Activated naive CD4-positive, alpha-beta T cell treated with anti-CD3 and anti-CD28 coated beads, Interleukin-2, amount 50 U/mL, for 72 hours (primary cell): ENCODE data around the gene EDARADD. TPM values are rescaled to one million over a fixed set of nuclear protein-coding genes. Genes with fewer than 3 reads are reported as not detected.
"Not testable (repeated sequence)": the region's sequence is repeated elsewhere in the genome, so short reads cannot be mapped to it uniquely, and the experiment has no call there.

Experiments
- ATAC-seq, 2 donors: fragments of 150-1000 bp; cut with Tn5 transposase; 2 replicates each; pipeline ENCODE4 v1.10.0; 2021; ENCODE audit warnings: mild to moderate bottlenecking in 2 of 2, moderate library complexity in 2 of 2
- DNase-seq, 2 donors: peaks; one replicate each; pipeline ENCODE4 v3.0.0; 2021 to 2022; ENCODE audit warnings: low spot score in 2 of 2
- H3K27ac Mint-ChIP-seq, 2 donors: one replicate each; pipeline ENCODE4 v1.8.0; 2022; ENCODE audit warnings: mild to moderate bottlenecking in 2 of 2, mixed read lengths in 2 of 2
- H3K36me3 Mint-ChIP-seq, 2 donors: one replicate each; pipeline ENCODE4 v1.8.0; 2022; ENCODE audit warnings: mixed read lengths in 2 of 2
- H3K9me3 Mint-ChIP-seq, 2 donors: one replicate each; pipeline ENCODE4 v1.8.0; 2022; ENCODE audit warnings: mixed read lengths in 2 of 2
- total RNA-seq, 2 donors: library from RNA; stranded (reverse); gene quantifications; one replicate each; pipeline ENCODE4 v1.2.3, GENCODE V29; 2022

The EDARADD gene
- total RNA-seq, 2 donors from 2014 or later = 0.60 to 1.6 TPM

DNA sequence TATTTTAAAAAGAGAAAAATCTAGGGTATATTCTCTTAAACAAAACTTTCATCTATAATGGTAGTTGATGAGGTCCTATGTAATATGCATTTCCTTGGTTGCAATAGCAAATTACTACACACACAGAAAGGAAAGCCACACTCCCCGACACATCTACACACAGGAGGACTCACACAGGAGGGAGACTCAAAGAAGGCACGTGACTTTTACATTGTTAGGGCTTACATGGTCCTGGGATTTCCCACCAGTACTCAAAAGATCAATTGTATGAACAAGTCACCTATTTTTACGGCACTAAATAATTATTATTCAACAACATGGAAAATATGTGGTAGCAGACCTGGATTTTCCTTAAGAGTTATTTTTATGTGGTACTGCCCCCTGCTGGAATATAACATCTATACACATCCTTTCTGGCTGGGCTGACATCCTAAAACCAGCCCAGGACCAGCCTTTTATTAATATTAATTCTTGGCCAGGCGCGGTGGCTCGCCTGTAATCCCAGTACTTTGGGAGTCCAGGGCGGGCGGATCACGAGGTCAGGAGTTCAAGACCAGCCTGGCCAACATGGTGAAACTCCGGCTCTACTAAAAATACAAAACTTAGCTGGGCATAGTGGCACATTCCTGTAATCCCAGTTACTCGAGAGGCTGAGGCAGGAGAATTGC, 95.8 kb downstream of the EDARADD start:
- ATAC-seq (peak; percentile 51 to 56), DNase-seq (no peak)
- Mint-ChIP-seq H3K36me3 (no peaks in the 10 kb centered on the region), H3K27ac (no peak overlapping the region), H3K9me3 (no peaks in the 10 kb centered on the region)

DNA sequence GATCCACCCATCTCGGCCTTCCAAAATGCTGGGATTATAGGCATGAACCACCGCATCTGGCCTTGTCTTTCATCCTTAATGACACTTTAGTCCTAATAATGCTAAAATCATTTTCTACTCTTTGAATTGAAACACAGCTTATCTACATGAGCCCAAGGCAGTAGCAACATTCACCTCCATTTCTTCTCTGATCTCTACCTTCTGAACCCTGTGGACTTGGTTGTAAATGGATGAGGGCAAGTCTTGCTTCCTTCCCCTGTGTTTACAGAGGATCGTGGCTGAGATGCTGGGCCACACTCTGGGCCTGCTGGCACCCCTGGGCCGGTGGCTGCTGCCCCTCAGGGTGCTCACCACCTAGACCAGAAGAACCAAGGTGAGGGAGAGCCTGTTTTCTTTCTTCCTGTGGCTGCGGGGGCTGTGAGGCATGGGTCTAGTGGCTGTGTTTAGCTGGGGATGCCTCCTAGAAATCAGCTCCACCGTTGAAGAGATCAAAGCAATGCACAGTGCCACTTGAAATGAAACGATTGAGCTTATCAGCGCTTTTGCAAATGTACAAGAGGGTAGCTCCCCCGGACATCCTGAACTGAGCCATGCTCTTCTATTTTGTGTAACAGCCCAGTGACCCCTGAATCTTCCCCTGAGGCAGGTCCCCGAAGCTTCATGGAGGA, 97.5 kb downstream of the EDARADD start:
- Mint-ChIP-seq H3K36me3 (no peaks in the 10 kb centered on the region), H3K9me3 (no peaks in the 10 kb centered on the region), H3K27ac (no peak overlapping the region)
- ATAC-seq = no peak
- no peak for DNase-seq

DNA sequence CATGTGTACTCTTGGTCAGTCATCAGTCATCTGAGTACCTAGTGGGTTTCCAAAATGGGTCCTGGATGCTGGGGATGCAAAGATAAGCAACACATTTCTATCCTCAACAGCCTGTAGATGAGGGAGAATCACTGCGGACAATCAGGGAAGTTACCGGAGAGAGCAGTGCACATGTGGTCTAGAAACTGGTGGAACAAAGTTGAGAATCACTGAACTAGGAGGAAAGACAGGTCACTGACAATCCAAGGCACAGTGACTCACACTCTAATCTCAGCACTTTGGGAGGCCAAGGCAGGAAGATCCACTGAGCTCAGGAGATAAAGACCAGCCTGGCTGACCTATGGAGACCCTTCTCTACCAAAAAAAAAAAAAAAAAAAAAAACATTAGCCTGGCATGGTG, 98.3 kb downstream of the EDARADD start:
- no peak overlapping the region for H3K27ac Mint-ChIP-seq
- DNase-seq (no peak), ATAC-seq (no peak)
- H3K9me3 Mint-ChIP-seq = no peaks in the 10 kb centered on the region
- H3K36me3 Mint-ChIP-seq = no peaks in the 10 kb centered on the region

DNA sequence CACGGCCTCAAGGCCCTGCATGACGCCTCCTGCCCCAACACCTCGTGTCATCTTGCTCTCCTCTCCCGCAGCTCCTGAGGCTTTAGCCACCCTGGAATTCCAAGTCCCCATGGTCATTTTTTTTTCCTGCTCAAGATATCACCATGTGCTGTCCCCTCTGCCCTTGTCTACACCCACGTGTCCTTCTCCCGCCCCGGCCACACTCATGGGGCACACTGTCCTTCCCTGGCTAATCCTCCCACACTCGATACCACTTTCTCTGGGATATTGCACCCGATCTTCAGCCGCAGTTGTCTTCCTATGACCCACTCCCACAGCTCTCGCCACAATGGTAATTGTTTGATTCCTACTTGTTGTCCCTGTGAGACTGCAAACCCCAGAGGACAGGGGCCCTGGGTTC, 100.0 kb downstream of the EDARADD start:
- DNase-seq (no peak), ATAC-seq (no peak)
- H3K27ac Mint-ChIP-seq = no peak overlapping the region
- no peaks in the 10 kb centered on the region for H3K36me3 Mint-ChIP-seq
- H3K9me3 Mint-ChIP-seq = no peaks in the 10 kb centered on the region

DNA sequence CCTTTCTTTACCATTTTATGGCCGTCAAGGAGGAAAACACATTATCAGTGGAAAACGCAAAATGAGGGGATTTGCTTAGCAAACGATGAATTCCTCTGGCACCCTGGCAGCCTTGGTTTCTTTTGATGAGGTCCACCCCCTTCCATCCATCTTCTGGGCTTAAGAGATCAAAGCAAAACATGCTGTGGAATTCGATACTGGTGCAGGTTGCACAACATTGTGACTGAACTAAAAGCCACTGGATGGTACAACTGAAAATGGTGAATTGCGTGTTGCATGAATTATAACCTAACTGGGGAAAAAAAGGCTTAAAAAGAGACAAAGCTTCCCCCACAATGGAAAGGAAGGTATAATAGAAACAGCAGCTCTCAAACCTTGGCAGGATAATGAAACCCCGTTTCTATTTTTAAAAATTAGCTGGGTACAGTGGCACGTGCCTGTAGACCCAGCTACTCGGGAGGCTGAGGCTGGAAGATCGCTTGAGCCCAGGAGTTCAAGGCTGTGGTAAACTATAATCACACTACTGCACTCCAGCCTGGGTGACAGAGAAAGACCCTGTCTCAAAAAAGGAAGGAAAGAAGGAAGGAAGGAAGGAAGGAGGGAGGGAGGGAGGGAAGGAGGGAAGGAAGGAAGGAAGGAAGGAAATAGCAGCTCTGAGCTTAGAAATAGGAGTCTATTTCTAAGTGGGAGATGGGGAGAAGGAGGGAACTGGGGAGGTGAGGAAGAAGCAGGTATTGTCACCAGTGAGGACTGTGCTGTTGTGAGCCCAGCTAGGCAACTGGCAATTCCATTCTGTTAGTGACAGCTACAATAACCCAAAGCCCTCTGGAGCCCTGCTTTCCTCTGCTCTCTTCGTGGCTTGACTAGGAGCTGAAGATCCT, 100.7 kb downstream of the EDARADD start:
- Mint-ChIP-seq H3K9me3 (no peaks in the 10 kb centered on the region), H3K36me3 (no peaks in the 10 kb centered on the region), H3K27ac (no peak overlapping the region)
- ATAC-seq = no peak
- no peak for DNase-seq

DNA sequence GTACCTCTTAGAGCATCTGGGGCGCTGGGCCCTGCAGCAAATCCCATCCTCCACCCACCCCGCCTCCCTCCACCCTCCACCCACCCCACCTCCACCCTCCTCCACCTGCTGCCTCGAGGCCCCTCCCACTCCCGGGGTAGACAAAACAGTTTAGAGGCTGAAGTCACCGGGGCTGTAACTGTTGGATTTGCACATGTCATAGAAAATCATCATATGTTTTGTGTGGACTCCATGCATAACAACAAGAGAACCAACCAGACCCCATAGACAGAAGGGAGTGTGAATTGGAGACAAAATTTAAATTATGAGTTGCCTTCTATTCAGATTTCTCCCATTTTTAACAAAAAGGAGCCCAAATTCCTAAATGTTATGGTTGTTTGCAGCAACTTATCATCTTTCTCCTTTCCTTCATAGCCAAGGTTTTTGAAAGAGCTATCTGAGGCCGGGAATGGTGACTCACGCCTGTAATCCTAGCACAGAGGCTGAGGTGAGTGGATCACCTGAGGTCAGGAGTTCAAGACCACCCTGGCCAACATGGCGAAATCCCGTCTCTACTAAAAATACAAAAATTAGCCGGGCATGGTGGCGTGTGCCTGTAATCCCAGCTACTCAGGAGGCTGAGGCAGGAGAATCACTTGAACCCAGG, 101.5 kb downstream of the EDARADD start:
- Mint-ChIP-seq H3K9me3 (no peaks in the 10 kb centered on the region), H3K27ac (no peak overlapping the region), H3K36me3 (no peaks in the 10 kb centered on the region)
- DNase-seq (no peak), ATAC-seq (no peak)

DNA sequence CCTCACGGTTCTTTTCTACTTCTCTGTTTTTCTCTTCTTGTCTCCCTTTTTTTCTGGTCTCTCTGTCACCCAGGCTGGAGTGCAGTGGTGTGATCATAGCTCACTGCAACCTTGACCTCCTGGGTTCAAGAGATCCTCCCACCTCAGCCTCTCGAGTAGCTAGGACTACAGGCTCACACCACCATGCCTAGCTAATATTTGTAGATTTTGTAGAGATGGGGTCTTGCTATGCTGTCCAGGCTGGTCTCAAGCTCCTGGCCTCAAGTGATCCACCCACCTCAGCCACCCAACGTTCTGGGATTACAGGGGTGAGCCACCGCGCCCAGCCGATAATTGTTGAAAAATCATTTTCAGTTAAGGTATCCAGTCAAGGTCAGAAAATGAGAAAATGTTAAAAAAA, 103.8 kb downstream of the EDARADD start:
- Mint-ChIP-seq H3K9me3 (no peaks in the 10 kb centered on the region), H3K27ac (no peak overlapping the region)
- ATAC-seq = no peak

DNA sequence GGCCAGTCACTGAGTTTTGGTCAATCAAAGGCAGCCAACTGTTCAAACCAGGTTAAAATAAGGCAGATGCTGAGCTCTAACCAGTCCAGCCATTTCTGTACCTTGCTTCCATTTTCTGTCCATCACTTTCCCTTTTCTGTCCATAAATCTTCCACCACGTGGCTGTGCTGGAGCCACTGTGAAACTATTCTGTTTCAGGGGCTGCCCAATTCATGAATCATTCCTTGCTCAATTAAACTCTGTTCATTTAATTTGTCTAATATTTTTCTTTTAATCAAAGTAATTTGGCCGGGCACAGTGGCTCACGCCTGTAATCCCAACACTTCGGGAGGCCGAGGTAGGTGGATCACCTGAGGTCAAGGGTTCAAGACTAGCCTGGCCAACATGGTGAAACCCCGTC, 107.0 kb downstream of the EDARADD start:
- Mint-ChIP-seq H3K36me3 (no peaks in the 10 kb centered on the region), H3K9me3 (no peaks in the 10 kb centered on the region), H3K27ac (no peak overlapping the region)
- DNase-seq (no peak), ATAC-seq (no peak)

More for the DNA sequence above, 103.8 kb downstream of the EDARADD start:
- no peak for DNase-seq
- H3K36me3 Mint-ChIP-seq = no peaks in the 10 kb centered on the region

DNA sequence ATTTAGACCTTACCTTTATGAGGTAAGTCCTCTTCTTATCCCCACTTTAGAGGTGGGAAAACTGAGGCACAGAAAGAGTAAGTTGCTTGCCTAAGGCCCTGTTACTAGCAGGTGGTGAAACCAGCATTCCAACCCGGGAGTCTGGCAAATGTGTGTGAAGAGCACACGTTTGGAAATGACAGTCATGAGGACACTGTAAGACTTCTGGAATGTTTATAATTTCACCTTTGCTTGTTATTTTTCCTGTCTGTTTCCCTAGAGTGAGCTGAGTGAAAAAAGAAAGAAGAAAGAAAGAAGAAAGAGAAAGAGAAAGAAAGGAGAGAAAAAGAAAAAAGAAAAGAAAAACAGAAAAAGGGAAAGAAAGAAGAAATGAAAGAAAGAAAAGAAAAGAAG, 108.5 kb downstream of the EDARADD start:
- peak overlapping the region; percentile 82 to 86 for H3K27ac Mint-ChIP-seq
- DNase-seq = no peak
- no peaks in the 10 kb centered on the region for H3K9me3 Mint-ChIP-seq
- ATAC-seq = no peak
- H3K36me3 Mint-ChIP-seq = no peaks in the 10 kb centered on the region

DNA sequence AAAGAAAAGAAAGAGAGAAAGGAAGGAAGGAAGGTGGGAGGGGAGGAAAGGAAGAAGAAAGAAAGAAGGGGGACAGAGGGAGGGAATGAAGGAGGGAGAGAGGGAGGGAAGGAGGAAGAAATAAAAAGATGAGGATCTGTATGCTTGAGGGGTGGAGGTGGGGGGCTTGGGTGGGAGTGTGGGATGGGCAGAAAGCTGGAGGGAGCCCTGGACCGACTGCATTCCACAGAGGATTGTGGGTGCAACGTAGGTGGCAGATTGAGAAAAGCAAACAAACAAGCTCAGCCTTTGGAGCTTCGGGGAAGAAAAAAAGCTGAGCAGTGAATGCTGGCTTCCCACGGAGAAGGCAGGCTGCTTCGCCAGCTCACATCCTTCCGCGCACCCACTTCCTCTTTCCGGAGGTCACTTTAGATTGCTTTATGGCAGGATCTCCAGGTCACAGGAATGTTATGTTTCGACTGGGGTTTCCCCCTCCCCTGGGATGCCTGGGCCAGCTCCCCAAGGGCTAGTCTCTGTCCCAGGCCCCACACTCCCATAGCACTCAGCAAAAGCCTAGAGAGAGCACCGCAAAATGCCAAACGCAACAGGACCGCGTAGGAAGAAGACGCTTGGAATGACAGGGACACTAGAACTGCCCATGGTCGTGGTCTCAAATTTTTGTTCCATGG, 109.0 kb downstream of the EDARADD start:
- Mint-ChIP-seq H3K36me3 (no peaks in the 10 kb centered on the region), H3K9me3 (no peaks in the 10 kb centered on the region), H3K27ac (peak overlapping the region in 1 of 2 donors; percentile 82)
- DNase-seq (no peak), ATAC-seq (peak in 1 of 2 donors; percentile 59)

DNA sequence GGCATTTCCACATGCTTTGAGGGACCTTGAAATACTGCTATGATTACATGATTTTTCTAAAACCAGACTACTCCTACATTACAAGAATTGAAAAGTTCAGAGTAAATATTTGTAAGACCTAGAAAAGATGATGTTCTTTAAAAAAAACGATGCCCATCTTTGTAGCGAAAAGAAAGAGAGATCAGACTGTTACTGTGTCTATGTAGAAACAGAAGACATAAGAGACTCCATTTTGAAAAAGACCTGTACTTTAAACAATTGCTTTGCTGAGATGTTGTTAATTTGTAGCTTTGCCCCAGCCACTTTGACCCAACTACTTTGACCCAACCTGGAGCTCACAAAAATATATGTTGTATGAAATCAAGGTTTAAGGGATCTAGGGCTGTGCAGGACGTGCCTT, 110.3 kb downstream of the EDARADD start:
- H3K36me3 Mint-ChIP-seq, H3K27ac Mint-ChIP-seq, ATAC-seq, H3K9me3 Mint-ChIP-seq, DNase-seq: not testable (repeated sequence)

DNA sequence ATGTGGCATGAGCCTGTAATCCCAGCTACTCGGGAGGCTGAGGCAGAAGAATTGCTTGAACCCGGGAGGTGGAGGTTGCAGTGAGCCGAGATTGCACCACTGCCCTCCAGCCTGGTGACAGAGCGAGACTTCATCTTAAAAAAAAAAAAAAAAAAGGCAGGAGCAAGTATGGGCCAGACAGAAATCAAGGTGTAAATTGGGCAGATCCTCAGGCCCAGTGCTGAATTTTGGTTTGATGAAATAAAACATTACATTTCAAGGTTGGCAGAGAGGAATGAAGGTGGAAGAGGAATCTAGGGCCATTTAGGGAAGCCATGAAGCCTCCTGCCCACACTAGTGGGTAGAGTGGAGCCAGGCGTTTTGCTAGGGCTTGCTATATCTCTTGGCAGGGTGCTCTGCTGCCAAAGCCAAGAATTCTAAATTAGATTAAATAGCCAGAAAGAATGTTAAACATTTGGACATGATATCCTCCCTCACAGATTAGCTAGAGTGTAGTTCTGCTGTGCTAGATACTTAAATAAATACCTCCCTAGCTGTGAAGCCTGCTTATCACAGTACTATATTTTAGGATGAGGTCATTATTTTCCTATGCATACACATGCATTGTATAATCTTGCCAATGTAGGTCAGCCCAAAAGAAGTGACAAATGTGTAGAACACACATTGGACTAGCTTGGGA, 113.1 kb downstream of the EDARADD start:
- no peak for DNase-seq
- H3K36me3 Mint-ChIP-seq = no peaks in the 10 kb centered on the region
- no peak overlapping the region for H3K27ac Mint-ChIP-seq
- peaks cover 0 to 4% of the 10 kb centered on the region in 2 donors for H3K9me3 Mint-ChIP-seq
- ATAC-seq = peak in 1 of 2 donors; percentile 60

DNA sequence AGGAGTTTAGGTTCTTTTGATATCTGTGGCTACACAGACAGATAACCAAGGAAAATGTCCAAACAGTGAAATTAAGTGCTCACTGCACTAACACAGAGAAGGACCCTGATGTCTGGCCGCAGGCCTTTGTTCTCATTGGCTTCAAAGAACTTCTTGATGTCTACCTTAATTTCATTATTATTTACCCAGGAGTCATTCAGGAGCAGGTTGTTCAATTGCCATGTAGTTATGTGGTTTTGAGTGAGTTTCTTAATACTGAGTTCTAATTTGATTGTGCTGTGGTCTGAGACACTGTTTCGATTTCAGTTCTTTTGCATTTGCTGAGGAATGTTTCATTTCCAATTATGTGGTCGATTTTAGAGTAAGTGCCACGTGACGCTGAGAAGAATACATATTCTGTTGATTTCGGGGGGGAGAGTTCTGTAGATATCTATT, 114.5 kb downstream of the EDARADD start:
- peaks cover 0 to 4% of the 10 kb centered on the region in 2 donors for H3K9me3 Mint-ChIP-seq
- no peak for DNase-seq
- no peak overlapping the region for H3K27ac Mint-ChIP-seq
- peak; percentile 50 to 74 for ATAC-seq
- no peaks in the 10 kb centered on the region for H3K36me3 Mint-ChIP-seq

DNA sequence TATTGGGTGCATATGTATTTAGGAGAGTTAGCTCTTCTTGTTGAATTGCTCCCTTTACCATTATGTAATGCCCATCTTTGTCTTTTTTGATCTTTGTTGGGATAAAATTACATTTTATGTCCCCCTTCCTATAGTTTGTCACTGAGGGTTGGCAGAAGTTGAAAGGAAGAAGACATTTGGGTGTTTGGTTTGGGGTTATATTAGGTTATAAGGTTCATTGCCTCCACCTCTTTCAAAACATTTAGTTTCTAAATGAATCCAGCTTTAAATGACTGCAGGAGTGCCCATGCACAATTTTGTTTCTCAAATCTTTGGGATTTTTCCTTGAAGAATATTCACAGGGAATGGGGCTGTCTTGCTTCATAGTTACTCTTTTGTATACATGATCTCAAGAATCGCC, 115.1 kb downstream of the EDARADD start:
- ATAC-seq = peak in 1 of 2 donors; percentile 21
- Mint-ChIP-seq H3K27ac (no peak overlapping the region), H3K36me3 (no peaks in the 10 kb centered on the region), H3K9me3 (peaks cover 0 to 4% of the 10 kb centered on the region in 2 donors)
- DNase-seq = no peak

DNA sequence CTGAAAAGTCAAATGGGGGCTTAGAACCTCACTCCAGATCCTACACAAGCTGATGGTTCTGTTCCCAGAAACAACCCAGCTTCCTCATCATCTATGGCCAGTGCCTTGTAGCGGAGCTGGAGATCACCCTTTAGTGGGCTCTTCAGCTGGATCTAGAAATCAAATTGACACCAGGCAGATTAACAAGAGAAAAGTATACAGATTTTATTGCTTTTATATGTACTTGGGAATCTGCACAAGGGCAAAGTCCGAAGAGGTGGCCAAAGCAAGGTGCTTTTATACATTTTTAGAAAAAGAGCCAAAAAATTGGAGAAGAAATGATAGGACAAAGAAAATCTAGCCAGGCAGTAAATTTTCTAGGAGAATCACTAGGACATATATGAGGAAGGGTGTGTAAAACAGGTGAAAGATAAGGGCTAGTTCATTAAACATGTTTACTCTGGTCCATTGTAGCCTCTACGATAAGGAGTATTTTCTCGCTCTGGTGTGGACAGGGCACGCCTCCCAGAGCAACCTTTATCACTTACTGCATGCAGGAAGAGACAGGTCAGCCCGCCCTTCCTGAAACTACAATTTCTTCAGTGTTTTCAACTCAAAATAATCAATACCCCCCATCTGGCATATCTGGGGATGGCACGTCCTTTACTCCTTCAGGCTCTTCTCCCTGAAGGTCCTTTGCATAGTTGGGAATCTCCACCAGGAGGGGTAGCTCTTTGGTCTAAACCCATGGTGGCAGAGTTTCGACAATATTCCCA, 115.7 kb downstream of the EDARADD start:
- no peak for DNase-seq
- no peak overlapping the region for H3K27ac Mint-ChIP-seq
- ATAC-seq = no peak
- H3K9me3 Mint-ChIP-seq = peaks cover 0 to 4% of the 10 kb centered on the region in 2 donors
- H3K36me3 Mint-ChIP-seq = no peaks in the 10 kb centered on the region
